SK-N-SH (cell line): Measurements from ENCODE around the gene VWC2L.

ENCODE experiments used
- CTCF ChIP-seq: fragments of 200-600 bp; sonication (generic); IDR thresholded peaks from 2 replicates; pipeline ENCODE4 v1.6.1; 2017; ENCODE audit warnings: antibody characterized with exemption, mild to moderate bottlenecking, moderate library complexity
- EP300 ChIP-seq, 2 experiments: IDR thresholded peaks; 2 replicates each; pipeline versions ENCODE4 v1.4.0 to v1.6.1; 2012; ENCODE audit warnings: borderline replicate concordance in 1 of 2, low read depth in 1 of 2, low read length in 1 of 2
- EZH2phosphoT487 ChIP-seq: fragments of 200-600 bp; sonication (generic); IDR thresholded peaks from 2 replicates; pipeline ENCODE4 v1.6.1; 2017; ENCODE audit warnings: low read depth, mixed run types, mild to moderate bottlenecking, antibody characterized with exemption, moderate library complexity, borderline replicate concordance
- NRF1 ChIP-seq: IDR thresholded peaks from 2 replicates; pipeline ENCODE4 v1.6.1; 2012; ENCODE audit warnings: low read depth, mild to moderate bottlenecking, low read length
- POLR2AphosphoS5 ChIP-seq: IDR thresholded peaks from 2 replicates; pipeline ENCODE4 v1.6.1; 2012; ENCODE audit warnings: low read depth, low read length
- REST ChIP-seq: IDR thresholded peaks from 2 replicates; pipeline ENCODE4 v1.6.1; 2012; ENCODE audit warnings: mild to moderate bottlenecking, low read depth, low read length, moderate library complexity
- TEAD4 ChIP-seq: IDR thresholded peaks from 2 replicates; pipeline ENCODE4 v1.4.0; 2012; ENCODE audit warnings: mild to moderate bottlenecking, borderline replicate concordance; ENCODE audit not compliant: insufficient read depth

GRCh38 chr2:214410128-214410775 is 602 bp upstream of the VWC2L start:
- TF ChIP-seq CTCF = 0 out of 2 replicates have a peak, but pooled peaks have one; percentile 16
- no peak for TF ChIP-seq TEAD4
- TF ChIP-seq REST = no peak
- no peak for TF ChIP-seq EZH2phosphoT487
- no peak for TF ChIP-seq POLR2AphosphoS5
- no peak for TF ChIP-seq NRF1
- TF ChIP-seq EP300 (IDR thresholded peaks at IDR 0.05; ENCODE audit: borderline replicate concordance in 1 of 2, low read depth in 1 of 2, low read length in 1 of 2) = no peak
